Stomach (tissue), 9 donors: ENCODE results near the gene NRG3. TPM values are rescaled to one million over a fixed set of nuclear protein-coding genes. Genes with fewer than 3 reads are reported as not detected.
A peak's percentile ranks its signal among the peaks of the same experiment; 100 is the strongest.

Source experiments
- DNase-seq, 2 donors: peaks; one replicate each; pipeline versions ENCODE4 v3.0.0 to v3.0.0-alpha.2; 2013 to 2019
- H3K27ac ChIP-seq, 5 donors: fragments of 200-600 bp in 4 of 5; sonication (generic) in 4 of 5; one replicate each; pipeline ENCODE4 v1.5.1; 2013 to 2019; ENCODE audit warnings: mild to moderate bottlenecking in 1 of 5, moderate library complexity in 1 of 5
- H3K27me3 ChIP-seq, 3 donors: fragments of 200-600 bp; sonication (generic); one replicate each; pipeline ENCODE4 v1.5.1; 2017 to 2019; ENCODE audit warnings: mixed run types in 1 of 3
- H3K36me3 ChIP-seq, 4 donors: fragments of 200-600 bp; sonication (generic); 1 replicate in 3 of 4; 2 replicates in 1 of 4; pipeline ENCODE4 v1.5.1; 2016 to 2019
- H3K4me1 ChIP-seq, 4 donors: fragments of 200-600 bp; sonication (generic); one replicate each; pipeline ENCODE4 v1.5.1; 2016 to 2019
- H3K4me3 ChIP-seq, 4 donors: fragments of 200-600 bp; sonication (generic) in 3 of 4; one replicate each; pipeline ENCODE4 v1.5.1; 2016 to 2019; ENCODE audit warnings: mild to moderate bottlenecking in 1 of 4
- H3K9me3 ChIP-seq, 4 donors: fragments of 200-600 bp; sonication (generic); one replicate each; pipeline ENCODE4 v1.5.1; 2016 to 2019
- CTCF ChIP-seq, 7 experiments: fragments of 450-650 bp in 4 of 7; fragments of 200-600 bp in 3 of 7; sonication (generic) in 3 of 7; IDR thresholded peaks; one replicate each; pipeline ENCODE4 v1.5.1; 2016 to 2019; ENCODE audit warnings: antibody characterized with exemption in 7 of 7, control low read depth in 2 of 7, mild to moderate bottlenecking in 1 of 7
- EP300 ChIP-seq: sonication (generic); formaldehyde crosslinking; IDR thresholded peaks from one replicate; pipeline ENCODE4 v1.6.1; 2017; ENCODE audit warnings: antibody characterized with exemption
- POLR2A ChIP-seq, 4 donors: fragments of 450-650 bp; IDR thresholded peaks; one replicate each; pipeline ENCODE4 v1.6.1; 2016; ENCODE audit warnings: antibody characterized with exemption in 4 of 4, control low read depth in 2 of 4, mild to moderate bottlenecking in 1 of 4, moderate library complexity in 1 of 4
- POLR2AphosphoS5 ChIP-seq, 3 donors: sonication (generic); formaldehyde crosslinking; IDR thresholded peaks; one replicate each; pipeline ENCODE4 v1.6.1; 2016; ENCODE audit warnings: antibody characterized with exemption in 3 of 3
- WGBS, 5 donors: extraction: QIAGEN DNeasy Blood & Tissue Kit in 3 of 5; methylation state at CpG; one replicate each; pipeline versions ENCODE4 v1.1.5 to v1.1.7; 2013 to 2018; 5-methylcytosine and 5-hydroxymethylcytosine counted together
- intact Hi-C: fragments of 100-400 bp; cut with DNase I; formaldehyde crosslinking; loops from one replicate; pipeline ENCODE4 v1.15.1; 2023; ENCODE audit warnings: low total_unique reads
- polyA plus RNA-seq, 3 donors: library from polyadenylated mRNA; stranded (reverse); fragments of 200-250 nt; gene quantifications; one replicate each; pipeline ENCODE4 v1.2.3, GENCODE V29; 2013
- total RNA-seq, 5 donors: library from RNA; depleted of rRNA; stranded (reverse); fragments of >200 nt; gene quantifications; one replicate each; pipeline versions ENCODE4 v1.1.0 to v1.2.3, GENCODE V29; 2014 to 2016
- donor health status: healthy with polysubstance abuse.
- donor health status: Bipolar disorder and iron deficiency.
- donor health status: healthy.

Gene NRG3
- total and polyA plus RNA-seq, 8 donors, result 0.08 to 2.5 (median 0.52) TPM; not detected in 4

DNA sequence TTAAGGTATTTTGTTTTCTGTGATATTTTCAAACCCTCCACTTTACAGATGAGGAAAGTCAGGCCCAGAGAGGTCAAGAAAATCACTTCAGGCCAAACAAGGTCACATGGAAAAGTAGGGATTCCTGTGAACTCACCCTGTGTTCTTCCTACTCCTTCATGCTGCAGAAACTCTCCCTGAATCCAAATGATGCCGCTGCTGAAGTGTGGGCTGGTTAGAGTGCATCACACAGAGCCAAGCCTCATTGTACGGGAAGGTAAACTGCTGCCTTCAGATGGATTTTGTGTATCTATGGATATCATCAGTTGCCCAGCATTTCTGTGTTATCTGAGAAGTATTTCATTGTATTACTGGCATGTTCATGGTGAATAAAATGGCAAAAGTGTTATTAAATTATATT is 75.4 kb downstream of the NRG3 start:
- Histone ChIP-seq H3K4me3 (no peak overlapping the region), H3K36me3 (no peaks in the 10 kb centered on the region), H3K9me3 (no peaks in the 10 kb centered on the region), H3K27ac (no peak overlapping the region), H3K27me3 (no peaks in the 10 kb centered on the region), H3K4me1 (no peaks in the 10 kb centered on the region)
- no peak for DNase-seq
- TF ChIP-seq POLR2AphosphoS5 (IDR thresholded peaks at IDR 0.05) (no peak), POLR2A (IDR thresholded peaks at IDR 0.05) (no peak), CTCF (IDR thresholded peaks at IDR 0.05) (no peak), EP300 (no peak)
- intact Hi-C loops, result no loop called here
- WGBS, 5 donors, result 79 to 92% (median 87%) methylated on average over 2 of the region's 2 CpGs

- Histone ChIP-seq H3K9me3 (no peaks in the 10 kb centered on the region), H3K4me3 (no peak overlapping the region), H3K4me1 (no peaks in the 10 kb centered on the region), H3K27ac (no peak overlapping the region), H3K27me3 (no peaks in the 10 kb centered on the region), H3K36me3 (no peaks in the 10 kb centered on the region)
- DNase-seq, result no peak
- TF ChIP-seq POLR2AphosphoS5 (IDR thresholded peaks at IDR 0.05) (no peak), CTCF (IDR thresholded peaks at IDR 0.05) (no peak), EP300 (no peak), POLR2A (IDR thresholded peaks at IDR 0.05) (no peak)
- intact Hi-C loops, result no loop called here
These were observed 78.4 kb downstream of the NRG3 start for GRCh38 chr10:81953420-81953819.

GRCh38 chr10:81957976-81958375 is 83.0 kb downstream of the NRG3 start:
- H3K4me1 ChIP-seq, result no peaks in the 10 kb centered on the region
- 35 to 55% (median 47%) methylated on average over 2 of the region's 2 CpGs for WGBS, 5 donors
- no peak overlapping the region for H3K4me3 ChIP-seq
- TF ChIP-seq POLR2A (IDR thresholded peaks at IDR 0.05), result no peak
- no peak for TF ChIP-seq POLR2AphosphoS5 (IDR thresholded peaks at IDR 0.05)
- no peak for TF ChIP-seq EP300
- no peak for TF ChIP-seq CTCF (IDR thresholded peaks at IDR 0.05)
- no peaks in the 10 kb centered on the region for H3K27me3 ChIP-seq
- intact Hi-C loops, result no loop called here
- H3K36me3 ChIP-seq, result no peaks in the 10 kb centered on the region
- peaks cover 0 to 7% (median 0%) of the 10 kb centered on the region in 4 donors for H3K9me3 ChIP-seq
- no peak overlapping the region for H3K27ac ChIP-seq
- peak in 1 of 2 donors; percentile 5 for DNase-seq

- no peak overlapping the region for H3K4me3 ChIP-seq
- DNase-seq, result no peak
- TF ChIP-seq EP300 (no peak), POLR2AphosphoS5 (IDR thresholded peaks at IDR 0.05) (no peak), POLR2A (IDR thresholded peaks at IDR 0.05) (no peak), CTCF (IDR thresholded peaks at IDR 0.05) (no peak)
- H3K36me3 ChIP-seq, result no peaks in the 10 kb centered on the region
- no peaks in the 10 kb centered on the region for H3K4me1 ChIP-seq
- peaks cover 0 to 7% (median 0%) of the 10 kb centered on the region in 4 donors for H3K9me3 ChIP-seq
- intact Hi-C loops, result no loop called here
- no peaks in the 10 kb centered on the region for H3K27me3 ChIP-seq
- no peak overlapping the region for H3K27ac ChIP-seq
These were observed 84.0 kb downstream of the NRG3 start for GRCh38 chr10:81959016-81959415.
